Stimulated activated effector memory CD8-positive, alpha-beta T cell treated with anti-CD3 and anti-CD28 coated beads, Interleukin-12 subunit alpha, Interleukin-12 subunit beta, amount 100 ng/mL, for 72 hours (primary cell): ENCODE measurements around the gene PRICKLE2.

ENCODE experiments used
- ATAC-seq: fragments of 150-1000 bp; cut with Tn5 transposase; 2 replicates; pipeline ENCODE4 v1.10.0; 2021
- DNase-seq, 2 donors: peaks; one replicate each; pipeline ENCODE4 v3.0.0; 2021 to 2022; ENCODE audit warnings: low spot score in 2 of 2
- H3K27ac Mint-ChIP-seq: one replicate; pipeline ENCODE4 v1.8.0; 2022; ENCODE audit warnings: mild to moderate bottlenecking, mixed read lengths
- H3K36me3 Mint-ChIP-seq: one replicate; pipeline ENCODE4 v1.8.0; 2022; ENCODE audit warnings: mild to moderate bottlenecking, mixed read lengths
- H3K4me1 Mint-ChIP-seq: one replicate; pipeline ENCODE4 v1.8.0; 2022; ENCODE audit warnings: mixed read lengths
- H3K4me3 Mint-ChIP-seq: one replicate; pipeline ENCODE4 v1.8.0; 2022; ENCODE audit warnings: mild to moderate bottlenecking, mixed read lengths
- H3K9me3 Mint-ChIP-seq: one replicate; pipeline ENCODE4 v1.8.0; 2022; ENCODE audit warnings: mixed read lengths

The PRICKLE2 gene

DNA sequence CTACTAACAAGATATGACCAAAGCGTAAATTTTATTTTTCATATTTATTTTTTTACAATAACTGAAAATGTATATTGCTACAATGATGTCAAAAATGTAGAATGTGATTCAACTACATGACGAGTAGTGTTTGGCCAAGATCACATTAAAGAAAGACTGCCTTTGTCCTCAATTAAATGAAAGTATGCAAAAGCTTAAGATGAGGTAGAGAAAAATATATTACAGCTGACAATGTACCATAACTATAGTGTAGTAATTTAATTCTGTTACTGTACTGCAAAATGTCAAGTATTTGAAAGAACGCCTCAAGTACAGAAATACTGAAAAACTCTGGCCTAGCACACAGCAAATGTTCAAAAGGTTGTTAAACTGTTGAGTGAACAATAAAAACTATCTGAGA, 9.7 kb downstream of the PRICKLE2 start:
- ATAC-seq = no peak
- Mint-ChIP-seq H3K27ac (no peak overlapping the region), H3K36me3 (no peaks in the 10 kb centered on the region), H3K4me1 (no peaks in the 10 kb centered on the region), H3K9me3 (no peaks in the 10 kb centered on the region), H3K4me3 (no peak overlapping the region)
- no peak for DNase-seq

DNA sequence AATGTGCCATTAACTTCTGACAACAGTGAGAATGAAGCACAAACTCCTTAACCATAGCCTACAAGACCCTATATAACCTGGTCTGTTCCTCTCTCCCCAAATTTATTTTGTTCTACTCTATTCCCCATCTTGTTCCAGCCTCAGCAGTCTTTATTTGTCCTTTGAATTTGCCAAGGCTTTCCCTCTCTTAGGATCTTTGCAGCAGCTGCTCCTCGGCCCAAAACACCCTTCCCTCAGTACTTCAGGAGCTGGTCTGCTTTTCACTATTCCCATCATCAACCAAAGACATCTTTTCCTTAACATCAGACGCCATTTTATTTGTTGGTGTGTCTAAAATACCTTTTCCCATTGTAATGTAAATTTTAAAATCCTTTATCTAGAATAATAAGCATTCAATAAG, 10.2 kb downstream of the PRICKLE2 start:
- ATAC-seq (no peak), DNase-seq (no peak)
- no peak overlapping the region for H3K4me3 Mint-ChIP-seq
- H3K36me3 Mint-ChIP-seq = no peaks in the 10 kb centered on the region
- H3K9me3 Mint-ChIP-seq = no peaks in the 10 kb centered on the region
- no peaks in the 10 kb centered on the region for H3K4me1 Mint-ChIP-seq
- no peak overlapping the region for H3K27ac Mint-ChIP-seq

DNA sequence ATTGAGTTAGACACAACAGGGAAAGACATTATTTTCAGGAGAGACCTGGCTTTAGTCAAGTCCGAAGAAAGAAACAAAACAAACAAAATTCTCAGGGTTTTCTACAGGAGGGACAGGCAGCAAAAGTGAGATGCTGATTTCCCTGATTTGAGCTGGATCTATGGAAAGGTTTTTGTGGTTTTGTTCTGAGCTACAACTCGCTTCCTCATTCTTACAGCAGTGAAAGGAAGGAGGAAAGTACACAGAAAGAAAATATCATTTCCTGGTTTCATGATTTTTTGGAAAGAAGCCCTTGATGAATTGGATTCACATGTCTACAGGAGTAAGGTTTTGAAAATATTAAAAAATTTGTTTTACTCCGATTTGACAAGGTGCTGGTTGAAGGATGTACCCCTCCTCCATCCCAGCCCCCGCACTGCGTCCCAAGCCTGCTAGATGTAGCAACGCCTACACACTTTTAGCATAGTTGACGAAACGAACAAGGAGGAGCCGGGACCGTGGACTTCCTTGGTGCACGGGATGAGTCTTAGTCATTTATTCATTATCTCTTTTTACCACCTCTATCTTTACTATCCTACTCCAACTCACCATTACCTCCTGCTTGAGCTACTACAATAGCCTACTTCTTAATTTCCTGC, 10.8 kb downstream of the PRICKLE2 start:
- DNase-seq = no peak
- H3K9me3 Mint-ChIP-seq = no peaks in the 10 kb centered on the region
- H3K4me3 Mint-ChIP-seq = no peak overlapping the region
- no peaks in the 10 kb centered on the region for H3K36me3 Mint-ChIP-seq
- no peak for ATAC-seq
- H3K27ac Mint-ChIP-seq = no peak overlapping the region
- H3K4me1 Mint-ChIP-seq = no peaks in the 10 kb centered on the region

DNA sequence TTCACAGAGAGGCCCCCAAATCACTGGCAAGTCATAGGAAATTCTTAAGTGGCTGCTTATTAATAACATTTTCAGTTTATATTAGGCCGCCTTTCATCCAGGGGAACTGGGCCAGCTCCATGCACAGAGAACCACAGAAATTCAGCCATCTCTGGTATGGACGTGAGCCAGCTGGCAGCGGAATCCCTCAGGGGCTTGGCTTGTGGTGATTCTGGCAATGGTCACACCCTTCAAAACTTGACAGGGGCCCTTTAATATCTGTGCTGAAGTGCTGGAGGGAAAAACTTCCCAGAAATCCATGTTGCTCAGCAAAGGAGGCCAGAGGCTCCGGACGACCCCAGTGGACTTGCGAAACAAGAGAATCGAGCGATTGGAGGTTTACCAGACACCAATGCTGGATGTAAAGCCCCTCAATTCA, 11.3 kb downstream of the PRICKLE2 start:
- no peak for ATAC-seq
- H3K27ac Mint-ChIP-seq = no peak overlapping the region

DNA sequence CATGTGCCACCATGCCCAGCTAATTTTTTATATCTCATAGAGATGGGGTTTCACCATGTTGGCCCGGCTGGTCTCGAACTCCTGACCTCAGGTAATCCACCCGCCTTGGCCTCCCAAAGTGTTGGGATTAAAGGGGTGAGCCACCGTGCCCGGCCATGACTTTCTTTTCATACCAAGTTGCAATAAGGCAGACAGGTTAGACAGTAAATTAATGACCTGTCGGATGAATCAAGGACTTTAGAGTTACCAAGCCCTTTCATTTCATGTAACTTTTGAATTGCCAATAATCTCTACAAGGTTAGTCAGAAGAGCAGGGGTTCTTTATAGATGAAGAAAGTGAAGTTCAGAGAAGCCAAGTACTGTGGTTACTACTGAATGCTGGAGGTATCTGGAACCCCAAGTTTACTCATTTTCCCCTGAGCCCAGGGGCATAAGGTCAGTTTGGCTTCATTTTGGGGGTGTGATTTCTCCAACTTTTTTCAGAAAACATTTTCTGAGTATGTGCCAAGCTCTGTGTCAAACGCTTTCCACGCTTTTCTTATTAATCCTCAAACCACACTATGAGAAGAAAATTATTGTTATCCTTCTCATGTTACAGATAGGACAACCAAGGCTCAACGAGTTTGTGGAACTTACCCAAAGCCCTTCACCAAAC, 11.9 kb downstream of the PRICKLE2 start:
- DNase-seq = no peak
- no peak overlapping the region for H3K27ac Mint-ChIP-seq
- no peaks in the 10 kb centered on the region for H3K4me1 Mint-ChIP-seq
- no peaks in the 10 kb centered on the region for H3K36me3 Mint-ChIP-seq
- H3K4me3 Mint-ChIP-seq = no peak overlapping the region
- ATAC-seq = no peak
- H3K9me3 Mint-ChIP-seq = no peaks in the 10 kb centered on the region

More for the DNA sequence above, 11.3 kb downstream of the PRICKLE2 start:
- Mint-ChIP-seq H3K4me1 (no peaks in the 10 kb centered on the region), H3K9me3 (no peaks in the 10 kb centered on the region), H3K4me3 (no peak overlapping the region), H3K36me3 (no peaks in the 10 kb centered on the region)
- DNase-seq = no peak

DNA sequence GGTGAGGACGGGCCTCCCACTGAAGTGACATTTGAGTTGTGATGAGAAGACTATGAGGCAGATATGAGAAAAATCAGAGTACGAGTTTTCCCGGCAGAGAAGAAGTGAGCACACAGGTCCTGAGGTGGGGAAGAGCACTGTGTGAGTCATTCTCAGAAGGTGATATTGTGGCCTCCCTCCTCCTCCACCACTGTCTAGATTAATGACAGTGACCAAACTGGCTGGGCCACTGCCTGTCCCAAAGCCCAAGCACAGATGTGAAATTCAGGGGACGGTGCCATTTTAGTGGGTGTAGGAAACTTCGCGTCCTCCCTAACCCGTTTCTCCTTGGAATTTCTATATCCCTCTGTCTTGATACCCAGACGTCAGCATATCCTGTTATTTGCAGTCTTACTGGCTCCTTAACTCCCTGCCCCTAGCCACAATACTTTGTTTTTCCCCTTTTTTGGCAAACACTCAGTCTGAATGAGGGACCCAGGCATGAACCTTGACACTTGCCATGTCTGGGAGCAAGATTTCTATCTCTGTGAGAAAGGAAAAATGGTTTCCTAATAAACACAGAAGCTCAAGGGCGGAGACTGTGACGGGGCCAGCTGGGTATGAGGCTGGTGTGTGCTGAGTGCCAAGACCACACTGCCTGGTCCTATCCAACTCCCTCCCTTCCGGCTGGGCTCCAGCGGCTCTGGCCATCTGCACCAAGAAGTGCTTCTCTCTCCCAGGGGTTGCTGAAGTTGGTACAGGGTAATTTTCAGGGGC, 15.2 kb downstream of the PRICKLE2 start:
- no peak for ATAC-seq
- no peak overlapping the region for H3K27ac Mint-ChIP-seq
- no peaks in the 10 kb centered on the region for H3K9me3 Mint-ChIP-seq
- no peaks in the 10 kb centered on the region for H3K4me1 Mint-ChIP-seq
- no peak for DNase-seq
- no peaks in the 10 kb centered on the region for H3K36me3 Mint-ChIP-seq
- no peak overlapping the region for H3K4me3 Mint-ChIP-seq

DNA sequence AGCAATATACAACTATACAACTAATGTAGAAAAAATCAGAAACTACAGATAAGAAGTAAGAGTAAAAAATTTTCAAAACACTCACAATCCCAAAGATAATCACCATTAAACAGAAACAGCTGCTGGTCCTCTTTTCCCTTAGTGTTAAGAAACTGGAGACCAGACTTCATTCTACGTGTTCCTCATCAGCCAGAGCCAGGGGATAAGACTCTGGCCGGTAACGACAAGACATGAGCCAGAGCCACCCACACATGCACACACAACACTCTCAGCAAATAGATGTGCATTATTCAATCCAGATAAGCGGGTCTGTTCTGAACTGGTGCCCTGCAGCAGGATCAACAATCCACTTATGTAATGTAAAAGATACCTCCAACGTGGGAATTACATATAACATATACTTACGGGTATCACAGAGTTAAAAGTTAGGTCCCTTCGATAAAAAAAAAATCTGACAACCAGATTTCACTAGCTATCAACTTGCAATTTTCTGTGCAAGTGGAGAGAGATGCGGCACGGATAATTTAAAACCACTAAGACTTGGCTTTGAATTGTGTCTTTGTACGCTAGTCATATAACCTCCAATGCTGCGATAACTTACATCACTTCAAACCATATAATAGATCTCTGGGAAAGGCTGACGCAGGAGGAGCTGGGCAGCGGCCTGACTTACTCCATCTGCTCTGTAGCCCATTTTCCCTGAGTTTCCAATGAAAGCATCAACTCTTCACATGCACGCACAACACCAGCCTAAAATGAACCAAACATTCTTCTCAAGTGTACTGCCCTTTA, 17.8 kb downstream of the PRICKLE2 start:
- no peak for DNase-seq
- H3K36me3 Mint-ChIP-seq = no peaks in the 10 kb centered on the region

DNA sequence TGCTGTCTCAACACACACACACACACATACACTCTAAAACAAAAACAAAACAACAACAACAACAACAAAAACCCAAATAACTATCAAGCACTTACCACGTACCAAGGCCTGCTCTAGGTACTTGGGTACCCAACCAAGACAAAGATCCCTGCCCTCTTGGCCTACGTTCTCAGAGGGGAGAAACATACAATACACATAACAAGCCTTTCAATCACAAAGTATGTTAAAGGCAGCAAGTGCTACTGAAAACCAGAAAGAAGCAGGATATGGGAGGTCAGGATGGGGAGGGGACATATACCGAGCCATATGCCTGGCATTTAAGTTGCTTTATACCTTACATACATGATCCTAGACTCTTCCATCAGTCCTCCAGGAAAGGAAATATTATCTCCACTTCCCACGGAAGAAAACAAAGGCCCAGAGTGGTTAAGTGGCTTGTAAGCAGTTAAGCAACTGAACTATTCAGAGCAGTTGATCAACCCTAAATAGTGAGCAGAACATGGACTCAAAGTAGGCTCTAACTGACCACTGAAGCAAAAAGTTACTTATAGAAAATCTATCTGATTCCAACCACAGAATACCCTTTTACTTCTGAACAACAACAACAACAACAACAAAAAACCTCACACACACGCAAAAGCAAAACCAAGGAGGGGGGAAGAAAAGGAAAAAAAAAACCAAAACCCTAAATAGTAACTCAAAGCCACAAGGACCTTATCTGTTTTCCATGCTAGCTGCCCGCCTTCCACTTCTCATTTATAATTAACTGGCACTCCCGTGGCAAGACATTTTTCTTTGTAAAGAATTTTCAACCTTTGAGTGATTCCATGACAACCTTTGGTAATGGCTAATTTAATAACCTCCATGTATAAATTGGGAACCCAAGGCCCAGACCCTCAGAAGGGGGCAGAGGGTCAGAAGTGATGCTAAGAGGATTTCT, 21.0 kb downstream of the PRICKLE2 start:
- no peak overlapping the region for H3K4me3 Mint-ChIP-seq
- H3K27ac Mint-ChIP-seq = no peak overlapping the region
- ATAC-seq (no peak), DNase-seq (no peak)
- H3K9me3 Mint-ChIP-seq = peaks cover 2% of the 10 kb centered on the region
- H3K36me3 Mint-ChIP-seq = no peaks in the 10 kb centered on the region
- H3K4me1 Mint-ChIP-seq = no peaks in the 10 kb centered on the region

More for the DNA sequence above, 17.8 kb downstream of the PRICKLE2 start:
- no peak for ATAC-seq
- no peaks in the 10 kb centered on the region for H3K4me1 Mint-ChIP-seq
- H3K4me3 Mint-ChIP-seq = no peak overlapping the region
- no peak overlapping the region for H3K27ac Mint-ChIP-seq
- H3K9me3 Mint-ChIP-seq = peaks cover 2% of the 10 kb centered on the region

DNA sequence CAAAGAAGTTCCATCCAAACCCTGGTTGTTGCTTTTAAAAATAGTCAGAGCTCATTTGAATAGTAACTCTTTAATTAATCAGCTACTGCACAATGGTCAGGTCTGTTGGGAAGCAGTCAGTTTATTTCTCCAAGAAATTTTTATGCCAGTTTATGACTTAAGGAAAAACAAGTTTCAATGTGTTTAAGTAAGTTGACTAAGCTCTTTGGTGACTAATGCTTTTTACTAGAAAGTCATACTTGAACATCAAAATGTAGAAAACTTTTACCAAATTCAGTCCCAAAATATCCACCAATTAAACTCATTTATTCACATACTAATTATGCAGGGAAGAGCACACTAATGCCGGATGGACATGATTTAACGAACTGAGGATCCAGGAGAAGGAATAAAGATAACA, 22.1 kb downstream of the PRICKLE2 start:
- ATAC-seq (no peak), DNase-seq (no peak)
- no peak overlapping the region for H3K27ac Mint-ChIP-seq
- H3K4me3 Mint-ChIP-seq = no peak overlapping the region
- peaks cover 2% of the 10 kb centered on the region for H3K9me3 Mint-ChIP-seq
- no peaks in the 10 kb centered on the region for H3K36me3 Mint-ChIP-seq
- H3K4me1 Mint-ChIP-seq = no peaks in the 10 kb centered on the region

DNA sequence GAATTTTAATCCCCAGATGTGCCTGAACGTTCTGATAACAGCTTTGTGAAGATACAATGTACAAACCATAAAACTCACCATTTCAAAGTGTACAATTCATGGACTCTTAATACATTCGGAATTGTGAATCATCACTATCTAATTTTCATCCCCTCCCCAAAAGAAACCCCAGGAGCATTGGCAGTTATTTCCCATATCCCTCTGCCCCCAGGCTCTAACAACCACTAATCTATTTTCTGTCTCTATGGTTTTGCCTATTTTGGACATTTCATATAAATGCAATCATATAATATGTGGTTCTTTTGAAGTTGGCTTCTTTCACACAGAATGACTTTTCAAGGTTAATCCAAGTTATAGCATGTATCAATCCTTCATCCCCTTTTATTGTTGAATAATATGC, 25.3 kb downstream of the PRICKLE2 start:
- peaks cover 2% of the 10 kb centered on the region for H3K9me3 Mint-ChIP-seq
- no peaks in the 10 kb centered on the region for H3K4me1 Mint-ChIP-seq
- H3K4me3 Mint-ChIP-seq = no peak overlapping the region
- H3K27ac Mint-ChIP-seq = no peak overlapping the region
- no peaks in the 10 kb centered on the region for H3K36me3 Mint-ChIP-seq
- DNase-seq (no peak), ATAC-seq (no peak)

DNA sequence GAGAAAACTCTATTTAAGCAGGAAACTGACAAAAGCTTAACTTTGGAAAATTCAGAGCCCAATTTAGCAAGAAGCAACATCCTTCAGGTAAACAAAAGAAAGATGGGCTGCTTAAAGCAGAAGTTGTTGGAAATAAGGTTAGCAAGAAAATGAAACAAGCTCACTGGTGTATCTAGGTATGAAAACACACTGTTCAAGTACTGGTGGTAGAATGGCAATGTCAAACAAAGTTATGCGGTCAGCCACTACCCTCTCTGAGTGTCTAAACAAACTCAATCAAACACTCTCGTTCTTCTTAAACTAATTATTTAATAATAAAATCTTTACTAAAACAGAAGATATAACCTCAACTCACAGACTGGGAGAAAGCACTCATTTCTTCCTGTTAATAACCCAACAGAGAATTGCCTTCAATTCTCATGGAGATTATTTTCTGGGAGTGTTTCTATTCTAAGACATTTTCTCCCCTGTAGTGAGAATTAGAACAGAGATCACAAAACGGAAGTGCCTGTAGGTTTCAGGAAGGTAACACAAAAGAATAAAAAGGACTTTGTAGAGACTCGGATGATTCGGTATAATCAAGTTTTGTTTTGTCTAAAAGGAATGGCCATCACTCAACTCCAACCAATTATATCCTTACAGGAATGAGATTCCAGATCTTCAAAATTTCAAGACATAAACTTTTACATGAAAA, 28.9 kb downstream of the PRICKLE2 start:
- ATAC-seq = no peak
- DNase-seq = no peak
- H3K4me3 Mint-ChIP-seq = no peak overlapping the region
- no peak overlapping the region for H3K27ac Mint-ChIP-seq
- H3K36me3 Mint-ChIP-seq = no peaks in the 10 kb centered on the region
- H3K4me1 Mint-ChIP-seq = no peaks in the 10 kb centered on the region
- H3K9me3 Mint-ChIP-seq = peaks cover 2% of the 10 kb centered on the region

DNA sequence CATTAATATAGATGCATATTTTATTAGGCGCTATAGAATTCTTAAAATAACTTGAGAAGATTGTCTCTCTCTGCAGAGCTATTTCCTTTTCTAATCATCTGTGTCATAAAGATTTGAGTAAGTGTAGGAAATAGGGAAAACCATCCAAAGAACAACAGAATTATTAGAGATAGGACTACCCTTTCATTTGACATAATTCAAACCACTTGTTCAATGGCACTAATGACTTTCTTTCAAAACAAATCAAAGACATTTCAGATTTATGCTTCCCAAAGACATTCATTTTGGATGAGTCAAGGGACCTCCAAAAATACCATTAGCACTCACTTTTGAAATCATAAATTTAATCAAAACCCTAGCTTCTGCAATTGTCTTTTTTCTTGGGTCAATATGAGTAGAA, 29.5 kb downstream of the PRICKLE2 start:
- Mint-ChIP-seq H3K36me3 (no peaks in the 10 kb centered on the region), H3K4me1 (no peaks in the 10 kb centered on the region), H3K9me3 (peaks cover 2% of the 10 kb centered on the region), H3K4me3 (no peak overlapping the region), H3K27ac (no peak overlapping the region)
- DNase-seq (no peak), ATAC-seq (no peak)

DNA sequence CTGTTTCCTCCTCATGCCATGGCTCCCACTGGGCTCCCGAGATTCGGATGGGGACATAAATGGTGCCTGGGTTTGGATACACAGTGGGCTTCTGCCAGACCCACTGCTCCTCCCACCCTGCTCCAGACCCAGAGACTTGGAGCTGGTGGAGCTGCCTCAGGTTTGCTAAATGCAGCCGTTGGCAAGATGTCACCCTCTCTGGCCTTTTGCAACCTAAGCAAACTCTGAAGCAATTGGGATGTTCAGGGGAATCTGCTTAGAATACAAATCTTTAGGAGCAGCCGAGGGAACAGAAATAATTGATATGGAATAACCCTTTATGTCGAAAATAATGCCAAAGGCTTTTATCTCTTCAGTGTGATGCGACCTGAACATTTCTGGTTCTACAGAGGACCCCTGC, 33.4 kb downstream of the PRICKLE2 start:
- no peak for ATAC-seq
- peaks cover 2% of the 10 kb centered on the region for H3K9me3 Mint-ChIP-seq
- no peaks in the 10 kb centered on the region for H3K4me1 Mint-ChIP-seq
- DNase-seq = no peak
- no peak overlapping the region for H3K4me3 Mint-ChIP-seq
- H3K27ac Mint-ChIP-seq = no peak overlapping the region
- H3K36me3 Mint-ChIP-seq = no peaks in the 10 kb centered on the region
